GM18498 (cell line): ENCODE data around the gene SLC22A3.
"Not testable (repeated sequence)": the region's sequence is repeated elsewhere in the genome, so short reads cannot be mapped to it uniquely, and the experiment has no call there.

Source experiments
- ATAC-seq: cut with Tn5 transposase; IDR thresholded peaks from one replicate; pipeline ENCODE4 v1.9.1; 2021; ENCODE audit warnings: mild to moderate bottlenecking, moderate library complexity; ENCODE audit not compliant: unreplicated experiment

The SLC22A3 gene, protein sequence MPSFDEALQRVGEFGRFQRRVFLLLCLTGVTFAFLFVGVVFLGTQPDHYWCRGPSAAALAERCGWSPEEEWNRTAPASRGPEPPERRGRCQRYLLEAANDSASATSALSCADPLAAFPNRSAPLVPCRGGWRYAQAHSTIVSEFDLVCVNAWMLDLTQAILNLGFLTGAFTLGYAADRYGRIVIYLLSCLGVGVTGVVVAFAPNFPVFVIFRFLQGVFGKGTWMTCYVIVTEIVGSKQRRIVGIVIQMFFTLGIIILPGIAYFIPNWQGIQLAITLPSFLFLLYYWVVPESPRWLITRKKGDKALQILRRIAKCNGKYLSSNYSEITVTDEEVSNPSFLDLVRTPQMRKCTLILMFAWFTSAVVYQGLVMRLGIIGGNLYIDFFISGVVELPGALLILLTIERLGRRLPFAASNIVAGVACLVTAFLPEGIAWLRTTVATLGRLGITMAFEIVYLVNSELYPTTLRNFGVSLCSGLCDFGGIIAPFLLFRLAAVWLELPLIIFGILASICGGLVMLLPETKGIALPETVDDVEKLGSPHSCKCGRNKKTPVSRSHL

DNA sequence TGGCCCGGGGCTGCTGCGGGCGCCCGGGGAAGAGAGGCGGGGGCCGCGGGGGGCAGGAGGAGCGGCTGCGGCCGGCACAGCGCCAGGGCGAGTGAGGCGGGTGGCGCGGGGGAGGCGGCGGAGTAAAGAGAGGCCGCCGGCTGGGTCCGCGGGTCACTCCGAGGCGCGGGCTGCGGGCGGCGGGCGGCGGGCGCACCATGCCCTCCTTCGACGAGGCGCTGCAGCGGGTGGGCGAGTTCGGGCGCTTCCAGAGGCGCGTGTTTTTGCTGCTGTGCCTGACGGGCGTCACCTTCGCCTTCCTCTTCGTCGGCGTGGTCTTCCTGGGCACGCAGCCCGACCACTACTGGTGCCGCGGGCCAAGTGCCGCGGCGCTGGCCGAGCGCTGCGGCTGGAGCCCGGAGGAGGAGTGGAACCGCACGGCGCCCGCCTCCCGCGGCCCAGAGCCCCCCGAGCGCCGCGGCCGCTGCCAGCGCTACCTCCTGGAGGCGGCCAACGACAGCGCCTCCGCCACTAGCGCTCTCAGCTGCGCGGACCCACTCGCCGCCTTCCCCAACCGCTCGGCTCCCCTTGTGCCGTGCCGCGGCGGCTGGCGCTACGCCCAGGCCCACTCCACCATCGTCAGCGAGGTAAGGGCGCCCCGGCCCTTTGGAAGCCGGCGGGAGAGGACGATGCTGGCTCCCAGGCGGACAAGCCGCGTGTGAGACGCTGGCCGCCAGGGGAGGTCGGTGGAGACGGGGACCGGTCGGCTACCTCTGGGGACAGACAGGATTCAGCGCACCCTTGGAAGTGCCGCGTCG is at the start of gene SLC22A3:
Gene SLC22A3, plus strand, starts transcription at position 156 of the 797 bp plus-strand sequence. Its CDS starts 42 bp downstream, at position 198.
- ATAC-seq: no peak

- no peak for ATAC-seq
These were observed 48.6 kb upstream of the SLC22A3 start for GRCh38 chr6:160299559-160299958.

GRCh38 chr6:160300076-160300695 is 48.0 kb upstream of the SLC22A3 start:
- no peak for ATAC-seq

DNA sequence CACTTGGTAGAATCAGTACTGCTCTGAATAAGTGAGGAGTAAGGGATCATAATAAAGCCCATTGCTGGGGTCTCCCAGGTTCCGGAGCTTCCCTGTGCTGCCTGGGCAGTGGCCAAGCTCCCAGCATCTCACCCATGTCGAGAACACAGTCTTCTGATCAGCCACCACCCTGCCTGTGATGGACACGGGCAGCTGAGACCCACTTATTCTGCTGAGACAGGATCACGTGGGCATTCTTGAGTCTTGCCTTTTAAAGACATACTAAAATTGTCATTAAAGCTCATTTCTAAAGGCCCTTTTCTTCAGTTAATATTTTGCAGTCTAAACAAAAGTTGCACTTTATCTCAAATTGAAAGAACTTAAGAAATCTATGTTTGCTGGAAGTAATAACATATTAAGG is 46.8 kb upstream of the SLC22A3 start:
- no peak for ATAC-seq

DNA sequence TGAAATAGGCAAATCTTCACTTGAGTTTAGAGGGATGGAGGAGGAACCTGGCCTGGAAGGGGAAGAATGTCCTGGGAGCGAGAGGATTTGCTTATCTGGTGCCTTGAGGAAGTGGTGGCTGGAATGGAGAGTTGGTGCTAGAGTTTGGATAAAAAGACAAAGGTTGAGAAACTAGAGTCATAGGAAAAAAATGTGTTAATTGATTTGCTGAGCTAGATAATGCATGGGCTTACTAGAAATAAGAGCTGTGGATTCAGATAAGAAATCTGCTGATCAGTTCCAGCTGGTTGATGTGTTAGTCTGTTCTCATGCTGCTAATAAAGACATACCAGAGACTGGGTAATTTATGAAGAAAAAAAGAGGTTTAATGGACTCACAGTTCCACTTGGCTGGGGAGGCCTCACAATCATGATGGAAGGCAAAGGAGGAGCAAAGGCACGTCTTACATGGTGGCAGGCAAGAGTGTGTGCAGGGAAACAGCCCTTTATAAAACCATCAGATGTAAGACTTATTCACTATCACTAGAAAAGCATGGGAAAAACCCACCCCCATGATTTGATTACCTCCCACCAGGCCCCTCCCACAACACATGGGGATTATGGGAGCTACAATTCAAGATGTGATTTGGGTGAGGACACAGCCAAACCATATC is 45.6 kb upstream of the SLC22A3 start:
- not testable (repeated sequence) for ATAC-seq

GRCh38 chr6:160303806-160304205 is 44.4 kb upstream of the SLC22A3 start:
- ATAC-seq: no peak

GRCh38 chr6:160305926-160306713 is 42.1 kb upstream of the SLC22A3 start:
- ATAC-seq: no peak

DNA sequence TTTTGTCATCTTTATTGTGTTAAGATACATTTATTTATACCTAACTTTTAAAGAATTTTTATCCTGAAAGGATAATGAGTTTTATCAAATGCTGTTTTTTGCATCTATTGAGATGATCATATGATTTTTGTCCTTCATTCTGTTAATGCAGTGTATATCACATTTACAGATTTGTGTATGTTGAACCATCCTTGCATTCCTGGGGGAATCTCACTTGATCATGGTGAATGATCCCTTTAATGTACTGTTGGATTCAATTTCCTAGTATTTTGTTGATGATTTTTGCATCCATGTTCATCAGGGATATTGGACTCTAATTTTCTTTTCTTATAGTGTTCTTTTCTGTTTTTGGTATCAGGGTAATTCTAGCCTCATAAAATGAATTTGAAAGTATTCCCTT is 38.5 kb upstream of the SLC22A3 start:
- no peak for ATAC-seq

DNA sequence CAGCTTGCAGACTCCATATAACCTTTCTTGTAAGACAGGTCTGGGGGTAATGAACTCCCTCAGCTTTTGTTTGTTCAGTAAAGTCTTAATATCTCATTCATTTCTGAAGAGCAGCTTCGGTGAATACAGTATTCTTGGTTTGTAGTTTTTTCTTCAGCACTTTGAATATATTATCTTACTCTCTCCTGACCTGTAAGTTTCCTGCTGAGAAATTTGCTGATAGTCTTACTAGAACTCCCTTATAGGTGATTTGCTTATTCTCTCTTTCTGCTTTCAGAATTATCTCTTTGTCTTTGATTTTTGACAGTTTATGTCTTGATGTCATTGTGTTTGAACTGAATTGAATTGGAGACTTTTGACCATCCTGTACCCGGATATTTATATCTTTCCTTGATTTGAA is 35.3 kb upstream of the SLC22A3 start:
- ATAC-seq: no peak

- ATAC-seq: no peak
These were observed 32.9 kb upstream of the SLC22A3 start for GRCh38 chr6:160315310-160315709.

GRCh38 chr6:160316261-160316660 is 31.9 kb upstream of the SLC22A3 start:
- ATAC-seq: no peak

- no peak for ATAC-seq
These were observed 28.9 kb upstream of the SLC22A3 start for GRCh38 chr6:160319246-160319645.

- ATAC-seq: no peak
These were observed 26.3 kb upstream of the SLC22A3 start for GRCh38 chr6:160321729-160322505.

DNA sequence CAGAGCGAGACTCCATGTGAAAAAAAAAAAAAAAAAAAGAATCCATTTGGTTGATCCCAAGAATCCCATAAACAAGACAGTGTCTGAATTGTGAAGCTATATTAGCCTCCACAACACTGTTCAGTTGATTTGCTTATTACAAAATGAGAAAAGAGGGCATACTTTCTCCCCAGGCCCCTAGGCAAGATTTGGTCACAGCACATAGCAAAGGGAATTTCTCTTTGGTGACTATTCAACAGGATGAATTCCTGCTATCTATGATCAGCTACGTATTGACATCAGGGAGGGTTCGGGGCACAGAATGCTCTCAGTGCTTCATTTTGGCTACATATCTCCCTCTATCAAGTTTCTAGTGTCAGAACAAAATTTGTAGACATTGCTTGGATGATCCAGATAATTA is 20.2 kb upstream of the SLC22A3 start:
- no peak for ATAC-seq

DNA sequence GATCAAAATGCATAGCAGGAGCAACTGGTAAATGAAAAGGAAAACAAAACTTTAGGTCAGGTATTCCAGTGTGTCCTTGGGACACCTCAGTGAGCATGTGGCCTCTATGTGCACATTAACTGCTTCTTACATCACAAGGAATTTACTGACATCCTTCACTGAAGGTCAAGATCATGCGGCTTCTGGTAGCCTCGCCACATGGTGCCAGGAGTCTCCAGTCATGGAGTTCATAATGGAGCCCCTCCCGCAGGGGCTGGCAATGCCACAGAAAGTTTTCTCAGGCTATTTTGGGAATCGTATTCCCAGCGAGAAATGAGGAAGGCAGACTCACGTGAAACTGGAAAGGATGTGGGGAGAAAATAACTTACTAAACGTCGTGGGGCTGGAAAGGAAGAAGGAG is 19.7 kb upstream of the SLC22A3 start:
- ATAC-seq: no peak

DNA sequence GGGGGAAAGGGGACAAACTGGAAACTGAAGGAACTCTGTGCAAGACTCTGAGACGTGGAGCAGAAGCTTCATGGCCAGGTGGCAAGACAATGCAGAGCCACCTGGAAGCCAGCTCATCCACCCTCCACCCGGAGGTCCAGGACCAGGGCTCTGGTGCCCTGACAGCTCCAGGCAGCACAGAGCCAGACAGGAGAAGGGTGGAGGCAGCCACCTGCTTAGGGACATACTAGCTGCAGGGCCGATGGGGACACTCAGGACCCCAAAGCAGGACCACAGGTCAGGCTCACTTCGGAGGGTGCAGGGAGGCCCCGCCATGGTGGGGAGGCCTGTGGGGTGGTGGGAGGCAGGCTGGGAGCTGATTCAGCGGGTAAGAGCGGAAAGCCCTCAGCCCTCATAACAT is 19.0 kb upstream of the SLC22A3 start:
- ATAC-seq: no peak

DNA sequence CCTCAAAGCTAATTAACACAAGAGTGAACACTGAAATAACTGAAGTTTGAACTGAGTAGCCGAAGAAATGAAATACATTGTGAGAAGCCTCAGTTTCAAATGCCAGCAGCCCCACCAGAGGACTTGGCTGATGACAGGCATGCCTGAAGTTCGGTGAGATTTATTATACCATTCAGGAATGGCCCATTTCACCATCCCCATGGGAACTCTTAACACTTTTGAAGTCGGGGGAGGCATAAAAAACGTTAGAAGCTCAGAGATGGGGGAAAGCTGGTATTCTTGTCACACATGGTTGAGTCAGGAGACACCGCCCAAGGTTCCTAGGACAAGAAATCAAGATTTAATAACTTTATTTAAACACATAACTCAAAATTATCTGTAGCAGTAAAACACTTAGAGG is 17.6 kb upstream of the SLC22A3 start:
- ATAC-seq: no peak

DNA sequence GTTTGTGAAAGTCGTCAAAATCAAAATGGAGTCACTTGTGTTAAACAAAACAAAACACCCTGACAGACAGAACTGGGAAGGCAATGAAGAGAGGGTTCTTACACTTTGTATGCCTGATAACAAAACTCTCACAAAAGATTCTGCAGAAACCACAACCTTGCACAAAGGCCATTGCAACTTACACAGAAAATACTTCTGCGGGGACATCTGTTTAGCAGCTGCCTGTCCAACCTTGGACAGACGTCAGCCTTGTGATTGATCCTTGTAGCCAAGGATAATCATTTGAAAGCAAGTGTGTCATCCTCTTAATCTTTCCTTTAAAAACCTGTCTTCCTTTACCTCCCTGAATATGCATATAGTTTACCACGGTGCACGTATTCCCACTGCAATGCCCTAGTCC is 17.0 kb upstream of the SLC22A3 start:
- ATAC-seq: no peak

- no peak for ATAC-seq
These were observed 16.4 kb upstream of the SLC22A3 start for GRCh38 chr6:160331753-160332152.
